PC-3 (cell line): Measurements from ENCODE around the gene NACAD.

Experiments
- CTCF ChIP-seq: fragments of 300-600 bp; sonication (generic); conservative IDR thresholded peaks from 2 replicates; pipeline ENCODE4 v1.5.1; 2017; ENCODE audit warnings: antibody characterized with exemption, low read depth, mild to moderate bottlenecking, low read length
- EZH2 ChIP-seq: fragments of 300-600 bp; sonication (generic); IDR thresholded peaks from one replicate; pipeline ENCODE4 v1.6.1; 2017; ENCODE audit warnings: antibody characterized with exemption, mild to moderate bottlenecking, low read length; ENCODE audit not compliant: unreplicated experiment
- EZH2phosphoT487 ChIP-seq: fragments of 300-600 bp; sonication (generic); IDR thresholded peaks from 2 replicates; pipeline ENCODE4 v1.6.1; 2018; ENCODE audit warnings: mild to moderate bottlenecking, antibody characterized with exemption, low read length, borderline replicate concordance

- TF ChIP-seq CTCF (no peak), EZH2 (no peak), EZH2phosphoT487 (no peak)
Observed at GRCh38 chr7:45061352-45061751, 27.4 kb downstream of the NACAD start.
